Neural progenitor cell (in vitro differentiated cells): Measurements from ENCODE around the gene NHSL1.

ENCODE experiments used
- CTCF ChIP-seq: fragments of 200-600 bp; sonication (generic); IDR thresholded peaks from 2 replicates; pipeline ENCODE4 v1.5.1; 2017; ENCODE audit warnings: antibody characterized with exemption, mild to moderate bottlenecking
- EZH2phosphoT487 ChIP-seq: fragments of 200-600 bp; sonication (generic); IDR thresholded peaks from 2 replicates; pipeline ENCODE4 v1.6.1; 2017; ENCODE audit warnings: antibody characterized with exemption

GRCh38 chr6:138489846-138490245 lies 9.4 kb downstream of the NHSL1 start:
- no peak for TF ChIP-seq CTCF
- TF ChIP-seq EZH2phosphoT487, result no peak
